HUES64 (cell line): Measurements from ENCODE around the gene ZNF592.

ENCODE experiments used
- H3K27ac ChIP-seq: 2 replicates; pipeline ENCODE4 v1.7.0; 2013; ENCODE audit warnings: low read depth, low read length, inconsistent platforms
- H3K27me3 ChIP-seq: 2 replicates; pipeline ENCODE4 v1.6.1; 2013; ENCODE audit warnings: mild to moderate bottlenecking, low read length; ENCODE audit not compliant: insufficient read depth
- H3K36me3 ChIP-seq: 2 replicates; pipeline ENCODE4 v1.6.1; 2013; ENCODE audit warnings: mild to moderate bottlenecking, low read length; ENCODE audit not compliant: insufficient read depth
- H3K4me1 ChIP-seq: 2 replicates; pipeline ENCODE4 v1.6.1; 2013; ENCODE audit warnings: mild to moderate bottlenecking, low read length, moderate library complexity; ENCODE audit not compliant: insufficient read depth
- H3K4me3 ChIP-seq: 2 replicates; pipeline ENCODE4 v1.5.1; 2013; ENCODE audit warnings: mild to moderate bottlenecking, low read length, moderate library complexity
- H3K9ac ChIP-seq: 2 replicates; pipeline ENCODE4 v1.6.1; 2013; ENCODE audit warnings: mild to moderate bottlenecking, low read depth, low read length
- H3K9me3 ChIP-seq: 2 replicates; pipeline ENCODE4 v1.6.1; 2013; ENCODE audit warnings: low read depth, low read length; ENCODE audit not compliant: insufficient read depth
- WGBS: fragments of 150-250, 120-280 bp; methylation state at CpG from one replicate; pipeline ENCODE4 v1.1.7; 2013; ENCODE audit warnings: missing lambda C conversion rate; 5-methylcytosine and 5-hydroxymethylcytosine counted together

Gene ZNF592

GRCh38 chr15:84781495-84781894, 33.1 kb downstream of the ZNF592 start:
- Histone ChIP-seq H3K27me3 (no peaks in the 10 kb centered on the region), H3K36me3 (peaks cover 28% of the 10 kb centered on the region), H3K4me1 (no peaks in the 10 kb centered on the region), H3K9me3 (no peaks in the 10 kb centered on the region), H3K27ac (no peak overlapping the region), H3K9ac (no peak overlapping the region), H3K4me3 (no peak overlapping the region)
- WGBS, result 94% methylated on average over 1 of the region's 1 CpG

GRCh38 chr15:84782346-84782745, 34.0 kb downstream of the ZNF592 start:
- H3K4me3 ChIP-seq, result no peak overlapping the region
- no peak overlapping the region for H3K9ac ChIP-seq
- H3K9me3 ChIP-seq, result no peaks in the 10 kb centered on the region
- H3K36me3 ChIP-seq, result peaks cover 28% of the 10 kb centered on the region
- no peak overlapping the region for H3K27ac ChIP-seq
- no peaks in the 10 kb centered on the region for H3K27me3 ChIP-seq
- H3K4me1 ChIP-seq, result no peaks in the 10 kb centered on the region

- 72% methylated on average over 12 of the region's 12 CpGs for WGBS
- Histone ChIP-seq H3K27me3 (no peaks in the 10 kb centered on the region), H3K9ac (no peak overlapping the region), H3K4me1 (no peaks in the 10 kb centered on the region), H3K36me3 (peaks cover 28% of the 10 kb centered on the region), H3K27ac (no peak overlapping the region), H3K4me3 (no peak overlapping the region), H3K9me3 (no peaks in the 10 kb centered on the region)
Measured at GRCh38 chr15:84783493-84784251, 35.3 kb downstream of the ZNF592 start.

- no peak overlapping the region for H3K27ac ChIP-seq
- no peak overlapping the region for H3K4me3 ChIP-seq
- no peak overlapping the region for H3K9ac ChIP-seq
- no peaks in the 10 kb centered on the region for H3K9me3 ChIP-seq
- peaks cover 28% of the 10 kb centered on the region for H3K36me3 ChIP-seq
- H3K4me1 ChIP-seq, result peaks cover 2% of the 10 kb centered on the region; the same call in 1 of the 2 replicates
- WGBS, result 93% methylated on average over 17 of the region's 17 CpGs
- H3K27me3 ChIP-seq, result no peaks in the 10 kb centered on the region
Measured at GRCh38 chr15:84784262-84784661, 35.9 kb downstream of the ZNF592 start.

DNA sequence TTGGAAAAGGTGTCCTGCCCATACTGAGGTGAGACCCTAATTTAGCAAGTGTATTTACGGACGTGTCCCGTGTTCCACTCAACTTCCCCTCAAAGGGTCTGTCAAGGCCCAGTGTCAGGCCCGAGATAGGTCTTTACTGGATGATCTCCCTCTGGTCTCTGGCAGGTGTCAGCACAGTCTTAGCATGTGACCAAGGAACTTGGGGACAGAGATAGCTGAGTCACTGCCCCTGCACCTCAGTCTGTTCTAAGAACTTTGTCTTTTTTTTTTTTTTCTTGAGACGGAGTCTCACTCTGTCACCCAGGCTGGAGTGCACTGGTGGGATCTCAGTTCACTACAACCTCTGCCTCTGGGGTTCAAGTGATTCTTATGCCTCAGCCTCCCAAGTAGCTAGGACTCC, 36.7 kb downstream of the ZNF592 start:
- H3K27ac ChIP-seq, result no peak overlapping the region
- WGBS, result 94% methylated on average over 5 of the region's 5 CpGs
- H3K4me3 ChIP-seq, result no peak overlapping the region
- H3K9ac ChIP-seq, result no peak overlapping the region
- peaks cover 6% of the 10 kb centered on the region; the same call in 1 of the 2 replicates for H3K4me1 ChIP-seq
- no peaks in the 10 kb centered on the region for H3K27me3 ChIP-seq
- no peaks in the 10 kb centered on the region for H3K9me3 ChIP-seq
- peaks cover 28% of the 10 kb centered on the region for H3K36me3 ChIP-seq

DNA sequence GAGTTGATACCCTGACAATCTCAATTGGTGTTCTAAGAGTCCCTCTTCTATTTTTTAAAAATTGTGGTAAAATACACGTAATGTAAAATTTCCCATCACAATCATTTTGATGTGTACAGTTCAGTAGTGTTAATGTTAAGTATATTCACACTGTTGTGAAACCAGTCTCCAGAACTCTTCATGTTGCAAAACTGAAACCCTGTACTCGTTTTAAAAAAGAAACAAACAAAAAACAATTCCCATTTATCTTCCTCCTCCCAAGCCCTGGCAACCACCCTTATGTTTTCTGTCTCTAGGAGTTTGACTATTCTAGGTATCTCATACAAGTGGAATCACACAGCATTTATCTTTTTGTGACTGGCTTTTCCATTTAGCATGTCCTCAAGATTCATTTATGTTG, 40.1 kb downstream of the ZNF592 start:
- Histone ChIP-seq H3K9ac (no peak overlapping the region), H3K27ac (no peak overlapping the region), H3K9me3 (no peaks in the 10 kb centered on the region), H3K36me3 (peaks cover 43% of the 10 kb centered on the region), H3K4me1 (peaks cover 6% of the 10 kb centered on the region; the same call in 1 of the 2 replicates), H3K4me3 (no peak overlapping the region), H3K27me3 (no peaks in the 10 kb centered on the region)
- WGBS, result 86% methylated on average over 1 of the region's 2 CpGs

DNA sequence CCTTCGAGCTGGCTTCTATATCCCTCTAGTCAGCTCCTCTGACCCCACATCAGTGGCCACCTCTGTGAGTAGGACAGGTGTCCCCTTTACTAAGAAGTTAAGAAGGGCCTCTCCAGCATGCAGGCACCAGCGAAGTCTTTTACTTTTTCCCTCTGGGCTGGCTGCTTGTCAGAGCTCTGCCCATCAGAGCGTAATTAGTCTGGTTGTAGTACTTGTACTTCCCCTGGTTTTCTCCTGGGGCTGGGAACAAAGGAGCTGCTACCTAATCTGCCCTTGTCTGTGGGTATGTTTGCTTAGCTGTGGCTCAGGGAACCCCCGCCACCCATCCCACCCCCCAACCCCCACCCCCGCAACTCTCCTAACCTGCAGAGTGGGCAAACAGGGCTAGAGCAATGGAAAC, 41.4 kb downstream of the ZNF592 start:
- no peak overlapping the region for H3K9ac ChIP-seq
- peaks cover 6% of the 10 kb centered on the region; the same call in 1 of the 2 replicates for H3K4me1 ChIP-seq
- no peaks in the 10 kb centered on the region for H3K9me3 ChIP-seq
- peaks cover 35% of the 10 kb centered on the region for H3K36me3 ChIP-seq
- no peak overlapping the region for H3K4me3 ChIP-seq
- 90% methylated on average over 4 of the region's 5 CpGs for WGBS
- no peak overlapping the region for H3K27ac ChIP-seq
- no peaks in the 10 kb centered on the region for H3K27me3 ChIP-seq

GRCh38 chr15:84790676-84791075, 42.3 kb downstream of the ZNF592 start:
- Histone ChIP-seq H3K9ac (no peak overlapping the region), H3K4me3 (no peak overlapping the region), H3K36me3 (peaks cover 38% of the 10 kb centered on the region), H3K9me3 (no peaks in the 10 kb centered on the region), H3K4me1 (peaks cover 6% of the 10 kb centered on the region; the same call in 1 of the 2 replicates), H3K27ac (no peak overlapping the region), H3K27me3 (no peaks in the 10 kb centered on the region)
- WGBS, result 95% methylated on average over 4 of the region's 4 CpGs

GRCh38 chr15:84791763-84792162, 43.4 kb downstream of the ZNF592 start:
- H3K4me3 ChIP-seq, result no peak overlapping the region
- H3K27ac ChIP-seq, result no peak overlapping the region
- H3K9me3 ChIP-seq, result no peaks in the 10 kb centered on the region
- no peaks in the 10 kb centered on the region for H3K27me3 ChIP-seq
- H3K9ac ChIP-seq, result no peak overlapping the region
- peaks cover 6% of the 10 kb centered on the region; the same call in 1 of the 2 replicates for H3K4me1 ChIP-seq
- H3K36me3 ChIP-seq, result peaks cover 39% of the 10 kb centered on the region
- WGBS, result 94% methylated on average over 2 of the region's 2 CpGs

DNA sequence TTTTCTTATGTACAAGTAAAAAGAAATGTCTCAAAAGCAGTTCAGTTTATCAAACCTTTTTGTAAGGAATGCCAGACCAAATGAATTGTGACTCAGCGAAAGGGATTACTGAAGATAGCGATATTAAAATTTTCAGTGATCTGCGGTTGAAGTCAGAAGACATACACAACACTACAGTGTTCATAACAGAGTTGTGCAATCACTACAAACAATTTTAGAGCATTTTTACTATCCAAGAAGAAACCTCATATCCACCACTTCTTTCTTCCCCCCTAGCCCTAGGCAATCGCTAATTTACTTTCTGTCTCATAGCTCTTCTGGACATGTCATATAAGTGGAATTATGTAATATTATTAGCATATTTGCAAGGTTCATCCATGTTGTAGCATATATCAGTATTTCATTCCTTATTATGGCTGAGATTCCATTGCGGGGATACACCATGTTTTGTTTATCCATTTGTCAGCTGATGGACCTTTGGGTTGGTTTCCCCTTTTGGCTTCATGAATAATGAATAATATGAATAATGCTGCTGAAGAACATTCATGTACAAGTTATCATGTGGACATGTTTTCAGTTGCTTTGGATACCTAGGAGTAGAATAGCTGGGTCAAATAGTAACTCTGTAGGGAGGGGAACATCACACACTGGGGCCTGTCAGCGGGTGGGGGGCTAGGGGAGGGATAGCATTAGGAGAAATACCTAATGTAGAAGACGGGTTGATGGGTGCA, 45.2 kb downstream of the ZNF592 start:
- no peak overlapping the region for H3K4me3 ChIP-seq
- no peaks in the 10 kb centered on the region for H3K9me3 ChIP-seq
- WGBS, result 96% methylated on average over 6 of the region's 7 CpGs
- H3K4me1 ChIP-seq, result peaks cover 6% of the 10 kb centered on the region; the same call in 1 of the 2 replicates
- H3K36me3 ChIP-seq, result peaks cover 50% of the 10 kb centered on the region
- no peak overlapping the region for H3K27ac ChIP-seq
- no peak overlapping the region for H3K9ac ChIP-seq
- H3K27me3 ChIP-seq, result no peaks in the 10 kb centered on the region

GRCh38 chr15:84794162-84794547, 45.8 kb downstream of the ZNF592 start:
- Histone ChIP-seq H3K27ac (no peak overlapping the region), H3K4me1 (peaks cover 6% of the 10 kb centered on the region; the same call in 1 of the 2 replicates), H3K4me3 (no peak overlapping the region), H3K9ac (no peak overlapping the region), H3K36me3 (peaks cover 56% of the 10 kb centered on the region), H3K9me3 (no peaks in the 10 kb centered on the region), H3K27me3 (no peaks in the 10 kb centered on the region)
- 100% methylated on average over 3 of the region's 4 CpGs for WGBS
